Fibroblast of villous mesenchyme (primary cell): ENCODE results near the gene PCDHA5. TPM values are rescaled to one million over a fixed set of nuclear protein-coding genes. Genes with fewer than 3 reads are reported as not detected.
"Not testable (repeated sequence)": the region's sequence is repeated elsewhere in the genome, so short reads cannot be mapped to it uniquely, and the experiment has no call there.

Experiments used
- DNase-seq: peaks from one replicate; pipeline ENCODE4 v3.0.0-alpha.2; 2010; ENCODE audit warnings: low read depth
- H3K4me3 ChIP-seq: 2 replicates; pipeline ENCODE4 v1.5.1; 2011; ENCODE audit warnings: low read depth, mild to moderate bottlenecking, low read length
- total RNA-seq: library from RNA; depleted of rRNA; stranded (reverse); fragments of >200 nt; gene quantifications from 2 replicates; pipeline ENCODE4 v1.2.3, GENCODE V29; 2012
- TF ChIP-seq, protein P1 (sequence below): IDR thresholded peaks from 2 replicates; pipeline ENCODE4 v1.5.1; 2012; ENCODE audit warnings: low read depth, mild to moderate bottlenecking, low read length; ENCODE audit not compliant: insufficient read depth

The PCDHA5 gene
- total RNA-seq = under 0.01 TPM in 2 replicates

DNA sequence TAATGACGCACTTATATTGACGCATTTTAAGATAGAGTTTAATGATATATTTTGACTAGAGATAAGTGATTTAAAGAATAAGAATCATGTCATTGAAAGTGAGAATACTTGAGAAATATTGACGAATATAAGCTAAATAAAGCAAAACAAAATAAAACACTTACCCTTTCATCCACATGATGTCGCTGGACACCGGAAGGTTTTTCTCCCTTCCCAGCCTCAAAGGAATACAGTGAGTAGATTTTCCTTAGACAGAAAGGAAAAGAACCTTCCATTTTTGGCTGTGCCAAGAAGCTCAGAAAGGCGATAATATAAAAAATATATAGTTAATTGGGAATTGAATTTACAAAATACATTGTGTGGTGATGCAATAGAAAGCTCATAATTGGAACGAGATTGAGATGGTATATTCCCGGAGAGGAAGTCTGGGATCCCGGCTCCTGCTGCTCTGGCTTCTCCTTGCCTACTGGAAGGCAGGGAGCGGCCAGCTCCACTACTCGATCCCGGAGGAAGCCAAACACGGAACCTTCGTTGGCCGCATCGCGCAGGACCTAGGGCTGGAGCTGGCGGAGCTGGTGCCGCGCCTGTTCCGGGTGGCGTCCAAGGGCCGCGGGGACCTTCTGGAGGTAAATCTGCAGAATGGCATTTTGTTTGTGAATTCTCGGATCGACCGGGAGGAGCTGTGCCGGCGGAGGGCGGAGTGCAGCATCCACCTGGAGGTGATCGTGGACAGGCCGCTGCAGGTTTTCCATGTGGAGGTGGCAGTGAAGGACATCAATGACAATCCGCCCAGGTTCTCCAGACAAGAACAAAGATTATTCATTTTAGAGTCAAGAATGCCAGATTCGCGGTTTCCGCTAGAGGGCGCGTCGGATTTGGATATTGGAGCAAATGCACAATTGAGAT is at the start of gene PCDHA5:
Gene PCDHA5 (plus strand): TSS at position 239 of the 906 bp plus-strand sequence.
- TF ChIP-seq, protein P1, sequence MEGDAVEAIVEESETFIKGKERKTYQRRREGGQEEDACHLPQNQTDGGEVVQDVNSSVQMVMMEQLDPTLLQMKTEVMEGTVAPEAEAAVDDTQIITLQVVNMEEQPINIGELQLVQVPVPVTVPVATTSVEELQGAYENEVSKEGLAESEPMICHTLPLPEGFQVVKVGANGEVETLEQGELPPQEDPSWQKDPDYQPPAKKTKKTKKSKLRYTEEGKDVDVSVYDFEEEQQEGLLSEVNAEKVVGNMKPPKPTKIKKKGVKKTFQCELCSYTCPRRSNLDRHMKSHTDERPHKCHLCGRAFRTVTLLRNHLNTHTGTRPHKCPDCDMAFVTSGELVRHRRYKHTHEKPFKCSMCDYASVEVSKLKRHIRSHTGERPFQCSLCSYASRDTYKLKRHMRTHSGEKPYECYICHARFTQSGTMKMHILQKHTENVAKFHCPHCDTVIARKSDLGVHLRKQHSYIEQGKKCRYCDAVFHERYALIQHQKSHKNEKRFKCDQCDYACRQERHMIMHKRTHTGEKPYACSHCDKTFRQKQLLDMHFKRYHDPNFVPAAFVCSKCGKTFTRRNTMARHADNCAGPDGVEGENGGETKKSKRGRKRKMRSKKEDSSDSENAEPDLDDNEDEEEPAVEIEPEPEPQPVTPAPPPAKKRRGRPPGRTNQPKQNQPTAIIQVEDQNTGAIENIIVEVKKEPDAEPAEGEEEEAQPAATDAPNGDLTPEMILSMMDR = peak; percentile 52
- no peak for DNase-seq
- no peak within 1 kb of the TSS for H3K4me3 ChIP-seq

DNA sequence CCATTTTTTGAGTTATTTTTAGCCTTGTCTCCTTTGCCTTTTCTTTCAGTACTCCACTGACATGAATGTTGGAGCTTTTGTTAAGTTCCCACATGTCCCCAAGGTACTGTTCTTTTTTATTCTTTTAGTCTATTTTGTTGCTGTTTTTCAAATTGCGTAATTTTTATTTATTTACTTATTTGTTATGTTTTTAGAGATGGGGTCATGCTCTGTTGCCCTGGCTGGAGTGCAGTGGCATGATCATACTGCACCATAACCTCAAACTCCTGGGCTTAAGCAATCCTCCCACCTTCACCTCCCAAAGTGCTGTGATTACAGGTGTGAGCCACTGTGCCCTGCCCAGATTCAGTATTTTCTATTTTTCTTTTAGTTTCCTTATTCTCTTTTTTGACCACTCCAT is 40.9 kb upstream of the PCDHA5 start:
- DNase-seq = no peak
- no peak overlapping the region for H3K4me3 ChIP-seq
- TF ChIP-seq, protein P1 = no peak

DNA sequence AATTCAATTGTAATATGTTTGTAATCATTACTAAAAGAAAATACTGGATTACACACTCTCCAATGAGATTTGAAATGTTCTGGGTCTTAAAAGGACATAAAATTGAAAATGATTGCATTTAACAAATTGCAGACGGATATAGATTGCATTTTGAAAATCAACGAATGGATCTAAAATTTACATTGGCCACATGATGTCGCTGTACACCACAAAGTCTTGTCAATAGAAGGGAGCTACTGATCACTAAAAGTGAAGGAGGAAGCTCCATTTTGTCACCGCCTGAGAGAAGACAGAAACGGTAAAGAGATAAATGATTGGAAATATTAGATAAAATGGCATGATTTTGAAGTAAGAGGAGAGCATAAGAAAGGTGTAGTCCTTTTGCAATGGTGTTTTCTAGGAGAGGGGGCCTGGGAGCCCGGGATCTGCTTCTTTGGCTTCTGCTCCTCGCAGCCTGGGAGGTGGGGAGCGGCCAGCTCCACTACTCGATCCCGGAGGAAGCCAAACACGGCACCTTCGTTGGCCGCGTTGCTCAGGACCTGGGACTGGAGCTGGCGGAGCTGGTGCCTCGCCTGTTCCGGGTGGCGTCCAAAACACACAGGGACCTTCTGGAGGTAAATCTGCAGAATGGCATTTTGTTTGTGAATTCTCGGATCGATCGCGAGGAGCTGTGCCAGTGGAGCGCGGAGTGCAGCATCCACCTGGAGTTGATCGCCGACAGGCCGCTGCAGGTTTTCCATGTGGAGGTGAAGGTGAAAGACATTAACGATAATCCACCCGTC is 35.3 kb upstream of the PCDHA5 start, which contains the start of gene PCDHA1:
Gene PCDHA1 (plus strand): TSS at position 236 of the 782 bp plus-strand sequence.
- H3K4me3 ChIP-seq = no peak within 1 kb of the TSS
- no peak for DNase-seq
- TF ChIP-seq, protein P1 = no peak

DNA sequence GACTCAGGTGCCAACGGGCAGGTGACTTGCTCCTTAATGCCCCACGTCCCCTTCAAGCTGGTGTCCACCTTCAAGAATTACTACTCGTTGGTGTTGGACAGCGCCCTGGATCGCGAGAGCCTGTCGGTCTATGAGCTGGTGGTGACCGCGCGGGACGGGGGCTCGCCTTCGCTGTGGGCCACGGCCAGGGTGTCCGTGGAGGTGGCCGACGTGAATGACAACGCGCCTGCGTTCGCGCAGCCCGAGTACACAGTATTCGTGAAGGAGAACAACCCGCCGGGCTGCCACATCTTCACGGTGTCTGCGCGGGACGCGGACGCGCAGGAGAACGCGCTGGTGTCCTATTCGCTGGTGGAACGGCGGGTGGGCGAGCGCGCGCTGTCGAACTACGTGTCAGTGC is 34.0 kb upstream of the PCDHA5 start:
- DNase-seq, H3K4me3 ChIP-seq: not testable (repeated sequence)

DNA sequence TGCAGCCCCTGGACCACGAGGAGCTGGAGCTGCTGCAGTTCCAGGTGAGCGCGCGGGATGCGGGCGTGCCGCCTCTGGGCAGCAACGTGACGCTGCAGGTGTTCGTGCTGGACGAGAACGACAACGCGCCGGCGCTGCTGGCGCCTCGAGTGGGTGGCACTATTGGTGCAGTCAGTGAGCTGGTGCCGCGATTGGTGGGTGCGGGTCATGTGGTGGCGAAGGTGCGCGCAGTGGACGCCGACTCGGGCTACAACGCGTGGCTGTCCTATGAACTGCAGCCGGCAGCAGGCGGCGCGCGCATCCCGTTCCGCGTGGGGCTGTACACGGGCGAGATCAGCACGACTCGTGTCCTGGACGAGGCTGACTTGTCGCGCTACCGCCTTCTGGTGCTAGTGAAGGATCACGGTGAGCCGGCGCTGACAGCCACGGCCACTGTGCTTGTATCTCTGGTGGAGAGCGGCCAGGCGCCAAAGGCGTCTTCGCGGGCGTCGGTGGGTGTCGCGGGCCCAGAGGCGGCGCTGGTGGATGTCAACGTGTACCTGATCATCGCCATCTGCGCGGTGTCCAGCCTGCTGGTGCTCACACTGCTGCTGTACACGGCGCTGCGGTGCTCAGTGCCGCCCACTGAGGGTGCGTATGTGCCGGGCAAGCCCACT is 33.4 kb upstream of the PCDHA5 start:
- not testable (repeated sequence) for H3K4me3 ChIP-seq, DNase-seq

DNA sequence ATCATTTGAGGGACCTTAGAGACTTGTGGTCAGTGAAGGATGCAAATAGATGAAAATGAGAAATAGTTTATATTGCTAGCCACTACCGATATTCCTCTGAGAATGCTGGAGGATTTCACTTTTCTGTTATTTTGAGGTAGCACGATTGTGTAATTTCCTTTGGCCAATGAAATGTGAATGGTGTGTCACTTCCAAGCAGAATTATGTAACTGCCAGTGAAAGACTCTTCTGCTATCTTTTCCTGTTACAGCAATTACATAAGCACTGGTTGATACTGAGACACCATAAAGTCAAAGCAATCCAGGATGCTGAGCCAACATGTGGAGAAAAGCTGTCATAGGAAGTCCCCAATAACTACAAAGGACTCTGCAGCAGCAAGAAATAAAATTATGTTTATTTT is 30.3 kb upstream of the PCDHA5 start:
- TF ChIP-seq, protein P1 = no peak
- H3K4me3 ChIP-seq = no peak overlapping the region
- DNase-seq = no peak

DNA sequence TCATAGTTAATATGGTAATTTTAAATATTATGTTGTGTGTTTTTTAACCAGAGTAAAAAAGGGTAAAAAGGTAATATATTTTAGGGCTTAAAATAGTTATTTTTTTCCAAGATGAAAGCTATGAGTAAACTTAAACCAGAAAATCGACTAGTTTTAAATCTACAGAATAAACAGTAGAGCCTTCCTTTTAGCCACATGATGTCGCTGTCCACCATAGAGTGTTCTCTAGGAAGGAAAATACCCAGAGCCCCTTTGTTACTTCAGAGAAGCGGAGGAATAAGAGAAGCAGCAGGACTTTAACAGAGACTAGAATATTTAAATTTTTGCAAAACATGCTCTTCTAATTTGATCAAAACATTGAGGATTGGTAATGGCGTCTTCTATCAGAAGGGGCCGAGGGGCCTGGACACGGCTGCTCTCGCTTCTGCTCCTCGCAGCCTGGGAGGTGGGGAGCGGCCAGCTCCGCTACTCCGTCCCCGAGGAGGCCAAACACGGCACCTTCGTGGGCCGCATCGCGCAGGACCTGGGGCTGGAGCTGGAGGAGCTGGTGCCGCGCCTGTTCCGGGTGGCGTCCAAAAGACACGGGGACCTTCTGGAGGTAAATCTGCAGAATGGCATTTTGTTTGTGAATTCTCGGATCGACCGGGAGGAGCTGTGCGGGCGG is 26.7 kb upstream of the PCDHA5 start, which contains the start of gene PCDHA2:
Gene PCDHA2 (plus strand): TSS at position 258 of the 664 bp plus-strand sequence.
- H3K4me3 ChIP-seq = peak within 1 kb of the TSS; percentile 25
- no peak for DNase-seq

More for the DNA sequence above, 26.7 kb upstream of the PCDHA5 start, which contains the start of gene PCDHA2:
- TF ChIP-seq, protein P1 = no peak
